Activated gamma-delta T cell treated with Interleukin-2 at 50 U/mL for 16 hours (primary cell): Measurements from ENCODE around the gene CTNNBIP1.

Source experiments
- DNase-seq: peaks from one replicate; pipeline ENCODE4 v3.0.0-alpha.2; 2020

CTNNBIP1 gene

DNA sequence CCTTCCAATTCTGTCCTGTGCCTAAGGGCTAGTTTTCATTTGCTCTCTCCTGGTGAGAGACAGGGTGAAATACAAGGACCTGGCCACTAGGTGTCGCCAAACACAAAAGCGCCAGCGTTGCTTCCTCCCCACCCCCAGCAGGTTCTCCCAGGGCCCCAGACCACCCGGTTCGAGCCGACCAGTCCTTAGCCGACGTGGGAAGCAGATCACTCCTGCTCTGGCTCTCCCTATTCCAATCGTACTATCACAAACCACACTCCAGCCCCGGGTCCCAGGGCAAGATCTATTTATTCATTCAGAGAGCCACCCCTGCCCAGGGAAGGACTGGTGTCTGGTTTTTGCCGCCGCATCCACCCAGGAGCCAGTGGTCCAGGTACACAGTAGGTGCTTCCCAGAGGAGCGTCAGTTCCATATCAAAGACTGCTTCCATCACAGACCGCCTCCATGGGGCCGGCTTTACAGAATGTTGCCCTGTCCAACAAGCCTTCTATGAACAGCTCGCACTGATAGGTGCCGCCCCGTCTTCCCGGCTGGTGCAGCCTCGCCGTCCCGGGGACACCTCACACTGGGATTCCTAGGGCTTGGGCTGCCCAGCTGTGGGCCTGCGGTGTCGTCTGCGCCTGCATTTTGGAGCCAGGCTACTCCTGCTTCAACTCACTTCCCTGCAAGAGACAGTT lies 35.0 kb downstream of the CTNNBIP1 start:
- DNase-seq, result peak; percentile 76

DNA sequence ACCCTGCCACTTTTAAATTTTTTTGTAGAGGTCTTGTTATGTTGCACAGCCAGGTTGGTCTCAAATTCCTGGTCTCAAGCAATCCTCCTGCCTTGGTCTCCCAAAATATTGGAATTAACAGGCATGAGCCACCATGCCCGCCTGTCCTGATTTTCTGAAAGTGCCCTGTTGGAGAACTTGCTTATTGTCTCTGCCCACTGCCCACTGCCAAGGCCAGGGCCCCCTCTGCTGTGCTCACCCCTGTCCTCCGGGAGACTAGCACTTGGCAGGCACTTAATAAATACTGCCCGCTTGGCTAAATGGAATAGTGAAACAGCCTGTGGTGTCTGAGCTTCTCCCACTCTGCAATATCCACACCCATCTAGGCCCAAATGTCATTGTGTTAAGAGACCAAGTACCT lies 35.7 kb downstream of the CTNNBIP1 start:
- DNase-seq, result no peak

DNA sequence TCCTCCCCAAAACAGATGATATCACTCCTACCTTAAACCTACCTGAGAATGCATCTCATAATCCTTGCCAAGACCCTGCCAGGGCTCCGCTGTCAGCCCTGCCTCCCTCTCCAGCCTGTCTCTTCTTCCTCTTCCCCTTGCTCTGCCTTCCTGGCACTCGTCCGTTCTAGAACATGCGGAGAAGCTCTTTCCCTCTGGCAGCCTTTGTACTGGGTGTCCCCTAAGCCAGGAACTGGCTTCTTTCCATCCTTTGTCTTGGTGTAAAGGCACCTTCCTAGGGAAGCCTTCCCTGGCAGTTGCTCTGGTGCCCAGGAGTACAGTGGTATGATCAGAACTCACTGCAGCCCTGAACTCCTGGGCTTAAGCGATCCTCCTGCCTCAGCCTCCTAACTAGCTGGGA lies 36.1 kb downstream of the CTNNBIP1 start:
- DNase-seq, result no peak

DNA sequence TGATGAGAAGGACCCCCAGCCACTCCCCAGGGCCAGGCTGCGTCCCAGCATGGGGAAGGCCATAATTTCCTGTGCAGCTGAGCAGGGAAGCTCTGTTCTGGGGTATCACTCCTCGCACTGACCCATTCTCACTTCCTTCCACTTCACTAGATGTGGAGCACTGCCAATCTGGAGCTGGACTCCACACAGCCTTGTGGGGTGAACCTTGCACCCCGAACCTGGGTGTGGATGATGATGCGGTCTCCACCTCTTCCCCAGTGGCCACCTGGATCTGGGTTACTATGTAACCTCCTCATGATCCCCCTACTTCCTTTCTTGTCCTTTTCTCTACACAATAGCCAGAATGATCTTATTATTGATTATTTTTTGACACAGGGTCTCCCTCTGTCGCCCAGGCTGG lies 36.7 kb downstream of the CTNNBIP1 start:
- no peak for DNase-seq

DNA sequence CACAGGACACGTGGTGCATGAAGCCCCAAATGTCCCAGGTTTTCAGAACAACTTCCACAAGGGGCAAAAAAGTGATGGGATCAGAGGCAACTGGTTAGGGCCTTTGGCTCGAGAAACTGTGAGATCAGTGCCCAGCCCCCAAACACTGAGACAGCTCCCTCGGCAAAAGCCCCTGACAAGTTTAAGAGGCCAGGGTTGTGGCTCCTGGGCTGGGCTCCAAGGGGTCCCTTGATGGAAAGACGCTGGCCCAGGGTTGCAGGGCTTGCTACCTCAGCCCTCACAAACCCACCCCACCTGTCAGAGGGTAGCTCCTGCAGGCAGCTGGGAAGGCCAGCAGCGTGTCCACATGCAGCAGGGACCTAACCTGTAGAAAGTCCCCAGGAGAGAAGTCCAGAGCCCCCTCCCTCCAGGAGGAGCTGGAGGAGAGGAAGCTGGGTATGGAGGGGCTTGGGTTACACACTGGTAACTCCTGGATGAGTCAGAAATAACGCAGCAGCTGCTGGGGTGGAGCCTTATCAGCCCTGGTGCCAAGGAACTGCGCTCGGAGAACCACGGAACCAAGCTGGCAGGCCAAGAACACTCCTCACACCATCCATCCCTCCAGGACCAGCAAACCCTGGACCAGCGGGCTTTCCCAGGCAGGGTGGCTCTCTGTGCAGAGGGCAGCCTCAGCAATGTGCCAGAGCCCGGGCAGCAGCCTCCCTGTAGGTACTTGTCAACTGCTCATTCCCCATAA lies 37.5 kb downstream of the CTNNBIP1 start:
- DNase-seq, result no peak

DNA sequence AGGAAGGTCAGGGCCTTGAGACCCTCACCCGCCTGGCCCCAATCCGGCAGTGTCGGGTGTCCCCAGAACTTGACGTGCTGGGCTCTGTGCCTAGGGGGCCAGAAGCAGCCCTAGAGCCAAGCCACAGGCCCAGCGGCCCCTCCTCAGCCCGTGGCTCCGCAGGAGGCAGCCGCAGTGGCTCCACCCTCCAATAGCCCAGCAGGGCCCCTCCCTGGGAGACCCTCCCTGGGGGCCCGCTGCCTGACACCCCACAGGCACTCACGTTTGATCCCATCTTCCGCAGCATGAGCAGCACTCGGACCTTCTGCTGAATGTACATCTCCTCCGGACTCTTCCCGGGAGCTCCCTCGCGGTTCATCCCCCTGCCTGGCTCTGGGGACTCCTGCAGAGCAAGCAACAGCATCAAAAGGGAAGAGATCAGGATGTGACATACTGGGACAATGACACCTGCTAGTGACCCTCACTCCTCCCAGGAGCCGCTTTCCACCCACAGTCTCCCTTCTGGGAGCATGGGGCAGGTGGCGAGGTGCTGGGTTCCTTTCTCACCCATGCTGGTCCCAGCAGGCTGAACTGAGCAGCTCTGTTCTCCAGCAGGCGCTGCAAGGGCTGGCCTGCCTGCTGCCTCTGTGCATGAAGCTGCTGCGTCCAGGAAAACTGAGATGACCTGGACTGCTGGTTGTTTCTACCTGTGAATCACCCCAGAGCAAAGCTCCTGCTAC lies 38.2 kb downstream of the CTNNBIP1 start:
- DNase-seq, result no peak

DNA sequence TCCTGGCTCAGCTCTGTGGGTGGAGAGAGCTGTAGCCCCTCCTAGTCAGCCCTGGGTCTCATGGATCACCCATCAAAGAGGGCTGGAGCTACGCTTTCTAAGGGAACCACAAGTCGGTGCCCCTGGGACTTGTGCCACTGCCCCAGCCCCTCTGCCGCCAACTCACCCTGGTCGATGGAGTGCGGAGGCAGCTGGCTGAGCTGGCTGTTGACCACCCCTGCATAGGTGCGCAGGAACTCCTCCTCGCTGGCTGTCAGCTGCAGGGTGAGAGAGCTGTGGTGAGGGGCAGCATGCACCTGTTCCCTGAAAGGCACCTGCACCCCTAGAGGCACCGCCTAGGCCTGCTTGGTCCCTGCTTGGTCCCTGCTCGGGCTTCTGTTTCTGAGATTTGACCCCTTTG lies 39.0 kb downstream of the CTNNBIP1 start:
- no peak for DNase-seq

DNA sequence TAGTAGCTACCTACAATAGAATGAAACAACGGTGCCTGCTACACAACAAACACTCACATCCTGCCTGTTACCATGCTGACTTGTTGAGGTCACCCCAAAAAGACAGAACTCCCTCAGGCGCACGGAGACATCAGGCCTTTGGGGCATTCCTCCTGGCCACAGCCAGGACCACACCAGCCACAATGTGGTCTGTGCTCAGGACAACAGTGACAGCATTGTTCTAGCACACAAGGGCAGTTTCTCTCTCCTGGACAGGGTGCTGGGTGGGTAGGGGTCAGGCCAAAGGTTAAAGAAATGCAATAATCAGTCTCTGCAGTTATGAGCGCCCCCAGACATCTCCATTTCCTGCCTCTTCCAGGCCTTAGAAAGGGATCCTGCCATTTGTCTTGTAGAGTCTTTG lies 39.5 kb downstream of the CTNNBIP1 start:
- DNase-seq, result no peak

DNA sequence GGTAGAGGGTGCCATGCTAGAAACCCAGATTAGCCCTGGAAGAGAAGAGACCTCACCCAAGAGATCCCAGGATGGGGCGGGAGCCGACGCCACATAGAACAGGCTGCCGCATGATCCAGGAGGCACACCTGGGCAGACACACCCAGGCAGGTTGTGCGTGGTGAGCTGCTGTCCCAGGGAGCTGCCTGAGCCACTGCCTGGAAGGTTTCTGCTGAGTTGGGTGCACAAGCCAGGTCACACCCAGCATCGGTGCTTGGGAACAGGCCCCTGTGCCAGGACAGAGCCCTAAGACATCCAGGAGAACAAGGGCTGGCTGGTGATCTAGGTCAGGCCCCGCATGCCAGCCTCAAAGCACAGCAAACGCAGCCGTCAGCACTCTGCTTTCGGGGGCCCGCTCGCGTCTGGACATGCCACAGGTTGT lies 40.2 kb downstream of the CTNNBIP1 start:
- no peak for DNase-seq

DNA sequence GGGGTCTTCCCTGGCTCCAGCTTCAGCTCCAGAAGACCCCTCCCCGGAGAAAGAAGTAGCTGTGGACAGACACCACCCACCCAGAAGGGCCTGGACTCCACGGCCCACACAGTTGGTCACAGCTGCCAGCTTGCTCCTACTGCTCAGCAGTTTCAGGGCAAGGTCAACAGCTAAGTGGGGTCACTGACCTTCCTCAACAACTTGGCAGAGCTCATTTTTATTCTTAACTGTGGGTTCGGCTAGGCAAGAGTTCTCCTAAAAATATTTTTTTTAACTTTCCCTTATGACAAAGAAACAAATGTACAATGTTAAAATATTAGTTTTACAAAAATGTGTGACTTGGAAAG lies 41.9 kb downstream of the CTNNBIP1 start:
- no peak for DNase-seq

DNA sequence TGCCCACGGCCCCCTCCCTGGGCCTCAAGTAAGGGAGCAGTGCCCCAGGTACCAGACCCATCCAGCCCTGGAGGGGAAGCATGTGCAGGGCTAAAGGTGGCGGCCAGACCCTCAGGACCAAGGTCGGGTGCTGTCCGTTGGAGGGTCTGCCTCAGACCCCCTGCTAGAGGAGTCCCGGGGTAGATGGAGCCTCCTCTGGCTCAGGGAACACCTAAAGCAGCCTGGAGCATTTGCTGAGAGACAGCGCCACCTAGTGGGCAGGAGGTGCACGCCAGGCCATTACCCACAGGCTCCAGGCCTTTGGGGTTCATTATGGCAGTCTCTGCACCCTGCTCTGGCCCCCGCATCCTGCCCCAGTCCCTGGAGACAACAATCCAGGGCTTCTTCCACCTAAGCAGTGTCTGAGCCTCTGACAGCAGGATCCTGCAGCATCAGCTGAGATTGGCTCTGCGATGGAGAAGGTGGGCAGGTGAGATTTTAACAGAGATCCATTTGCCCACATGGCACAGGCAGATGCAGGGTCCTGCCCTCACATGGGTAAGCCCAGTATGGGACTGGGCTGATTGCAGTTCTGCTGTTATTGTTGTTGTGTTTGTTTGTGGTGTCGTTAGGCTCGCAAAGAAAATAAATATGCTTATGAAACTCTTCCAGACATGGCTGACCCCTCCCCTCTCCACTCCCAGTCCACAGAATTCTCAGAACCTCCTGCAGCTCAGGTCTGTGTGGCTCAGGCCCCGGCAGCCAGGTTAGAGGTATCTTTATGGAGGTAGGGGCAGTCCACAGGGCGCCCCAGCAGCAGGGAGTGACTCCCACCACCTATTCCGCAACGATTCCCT lies 42.4 kb downstream of the CTNNBIP1 start:
- peak; percentile 90 for DNase-seq

DNA sequence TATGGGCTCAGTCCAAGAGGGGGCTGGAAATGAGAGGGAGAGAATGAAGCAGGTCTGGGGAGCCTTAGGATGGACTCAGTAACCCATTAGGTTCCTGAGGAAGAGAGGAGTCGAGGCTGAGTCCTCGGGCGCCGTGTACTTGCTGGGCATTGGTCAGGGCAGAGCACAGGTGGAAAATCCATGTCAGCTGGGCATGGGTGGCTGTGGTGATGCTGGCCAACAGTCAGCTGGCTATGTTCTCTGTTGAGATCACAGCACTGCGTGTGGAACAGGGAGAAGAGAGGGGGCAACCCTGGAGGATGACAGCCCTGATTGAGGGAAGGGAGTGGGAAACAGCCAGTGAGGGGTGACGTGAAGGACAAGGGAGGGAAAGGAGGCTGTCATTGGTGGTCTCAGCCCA lies 43.2 kb downstream of the CTNNBIP1 start:
- no peak for DNase-seq

DNA sequence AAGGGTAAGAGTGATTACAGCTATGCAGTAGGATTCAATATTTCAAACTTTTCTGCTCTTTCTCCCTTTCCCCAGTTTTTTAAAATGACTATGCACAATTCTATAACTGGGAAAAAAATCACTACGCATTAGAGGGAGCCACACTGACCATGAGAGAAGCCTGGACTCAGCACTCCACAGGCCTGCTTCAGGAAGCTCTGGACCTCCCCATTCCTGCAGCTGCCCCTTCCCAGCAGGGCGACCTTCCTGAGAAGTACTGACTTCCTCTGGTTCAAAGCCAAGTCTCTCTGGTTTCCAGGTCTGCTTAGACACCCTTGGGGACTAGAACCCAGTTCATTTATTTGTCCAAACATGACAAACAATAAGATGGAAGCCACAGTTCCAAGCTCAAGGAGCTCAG lies 44.3 kb downstream of the CTNNBIP1 start:
- no peak for DNase-seq

DNA sequence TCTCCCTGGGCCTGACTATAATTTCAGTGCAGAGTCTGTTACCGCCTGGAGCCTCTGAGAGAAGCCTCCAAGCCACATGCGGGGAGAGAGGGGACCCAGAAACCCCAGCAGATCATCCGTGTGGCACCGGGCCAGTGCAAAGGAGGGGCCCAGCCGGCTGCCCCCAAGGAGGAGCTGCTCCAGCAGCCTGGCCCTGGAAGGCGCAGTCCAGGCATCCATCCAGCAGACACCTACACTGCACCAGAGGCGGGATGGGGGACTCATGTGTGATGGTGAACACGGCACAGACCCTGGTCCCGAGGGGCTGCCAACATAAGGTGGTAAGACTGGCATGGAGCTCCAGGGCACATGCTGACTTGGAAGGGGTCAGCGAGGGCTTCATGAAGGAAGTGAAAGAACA lies 46.7 kb downstream of the CTNNBIP1 start:
- DNase-seq, result no peak

DNA sequence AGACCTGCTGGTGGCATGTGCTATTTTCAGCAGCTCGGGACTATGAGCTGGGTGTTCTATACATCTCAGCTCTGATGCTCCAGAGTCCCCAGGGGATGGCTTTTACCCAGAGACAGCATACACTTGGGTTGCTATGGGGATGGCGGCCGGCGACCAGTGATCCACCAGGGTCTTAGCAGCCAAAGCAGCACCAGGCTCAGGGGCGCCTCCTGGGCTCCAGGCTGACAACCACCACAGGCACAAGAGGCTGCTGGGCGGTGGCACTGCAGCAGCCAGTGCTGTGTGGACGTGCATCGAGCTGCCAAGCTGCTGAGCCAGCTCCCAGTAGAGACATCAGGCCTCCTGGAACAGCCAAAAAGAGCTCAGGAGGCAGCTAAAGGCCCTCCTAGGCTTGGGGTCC lies 48.7 kb downstream of the CTNNBIP1 start:
- DNase-seq, result no peak

DNA sequence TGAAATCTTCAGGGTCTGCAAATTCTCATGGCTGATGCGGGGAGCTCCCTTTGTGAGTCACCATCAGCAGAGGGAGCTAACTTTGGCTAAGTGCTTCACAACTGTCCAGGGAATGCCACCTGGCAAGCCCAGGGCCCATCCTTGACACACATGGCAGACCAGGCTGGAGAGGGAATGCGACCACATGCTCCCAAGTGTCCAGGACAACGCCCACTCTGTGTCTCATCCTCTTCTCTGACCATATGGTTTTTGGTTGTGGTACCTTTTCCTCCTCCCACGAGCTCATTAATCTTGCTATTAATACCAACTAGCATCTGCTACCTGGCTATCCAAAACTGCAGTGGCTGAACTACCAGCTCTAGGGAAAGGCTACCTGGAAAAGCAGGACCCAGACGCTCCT lies 49.2 kb downstream of the CTNNBIP1 start:
- DNase-seq, result no peak

DNA sequence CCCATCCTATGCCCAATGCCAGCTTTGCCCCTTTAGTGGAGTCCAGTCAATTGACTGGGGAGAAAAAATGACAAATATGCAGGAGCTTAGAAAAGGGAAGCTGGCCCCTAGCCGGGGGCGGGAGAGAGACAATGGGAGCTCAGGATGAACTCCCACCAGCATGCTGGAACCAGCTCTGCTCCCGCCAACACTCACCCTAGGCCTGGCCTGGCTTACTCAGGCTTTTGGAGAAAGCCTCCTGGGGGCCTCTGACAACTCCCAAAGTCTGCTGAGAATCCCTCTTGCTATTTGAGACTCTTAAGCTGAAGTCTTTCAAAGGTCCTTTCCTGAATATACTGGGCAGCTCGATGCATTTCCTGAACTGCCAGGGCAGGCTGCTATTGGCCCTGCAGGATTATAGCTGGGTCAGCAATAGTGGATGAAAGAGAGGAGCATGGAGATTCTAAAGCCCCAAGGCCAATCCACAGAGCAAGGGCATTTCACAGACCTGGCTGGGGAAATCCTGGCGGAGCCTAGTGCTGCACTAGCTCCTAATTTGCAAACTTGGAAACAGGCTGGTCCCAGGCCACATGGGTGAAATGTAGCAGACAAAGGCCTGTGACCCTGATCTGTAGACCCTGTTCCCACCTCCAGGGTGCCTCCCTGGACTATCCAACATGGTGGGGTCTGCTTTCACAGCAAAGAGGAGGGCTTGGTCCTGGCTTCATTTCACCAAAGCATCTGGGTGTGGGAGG lies 50.6 kb downstream of the CTNNBIP1 start:
- no peak for DNase-seq

DNA sequence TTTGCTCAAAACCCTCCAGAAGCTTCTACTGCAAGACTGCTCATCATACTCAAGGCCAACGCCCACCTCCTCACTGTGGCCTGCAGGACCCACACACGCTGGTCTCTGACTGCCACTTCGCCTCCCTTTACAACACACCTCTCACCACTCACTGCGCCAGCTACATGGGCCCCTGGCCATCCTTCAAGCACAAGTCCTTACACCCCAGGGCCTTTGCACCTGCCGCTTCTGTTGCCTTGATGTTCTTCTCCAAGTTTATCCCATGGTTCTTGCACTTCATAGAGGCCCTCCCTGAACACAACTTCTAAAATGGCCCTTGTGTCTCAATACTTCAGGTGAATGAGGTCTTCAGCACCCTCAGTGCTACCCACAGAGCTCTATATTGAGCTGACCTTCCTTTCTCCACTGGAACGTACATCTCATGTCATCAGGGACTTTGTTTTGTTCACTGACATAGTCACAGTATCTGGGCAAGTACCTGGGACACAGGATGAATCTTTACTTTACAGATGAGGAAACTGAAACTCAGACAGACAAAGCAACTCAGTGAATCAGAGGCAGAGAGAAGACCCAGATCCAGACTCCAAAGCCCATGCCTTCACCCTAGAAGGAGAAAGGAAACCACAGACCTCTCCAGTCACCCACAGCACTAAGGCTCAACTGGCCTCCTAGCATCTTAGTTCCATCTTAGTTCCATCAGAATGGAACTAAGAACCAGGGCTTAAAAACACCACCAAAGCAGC lies 51.6 kb downstream of the CTNNBIP1 start:
- no peak for DNase-seq

DNA sequence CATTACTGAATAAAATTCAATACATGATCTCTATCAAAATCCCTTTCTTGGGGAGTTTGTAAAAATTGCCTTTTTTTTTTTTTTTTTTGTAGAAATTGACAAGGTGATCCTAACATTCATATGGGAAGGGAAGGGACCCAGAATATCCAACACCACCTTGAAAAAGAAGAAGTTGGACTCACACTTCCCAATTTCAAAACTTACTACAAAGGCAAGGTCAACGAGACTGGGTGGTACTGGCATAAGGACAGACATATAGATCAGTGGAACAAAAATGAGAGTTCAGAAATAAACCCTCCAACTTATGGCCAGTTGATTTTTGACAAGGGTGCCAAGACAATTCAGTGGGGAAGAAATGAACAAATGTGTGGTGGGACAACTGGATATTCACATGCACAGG lies 54.9 kb downstream of the CTNNBIP1 start:
- DNase-seq, result no peak

DNA sequence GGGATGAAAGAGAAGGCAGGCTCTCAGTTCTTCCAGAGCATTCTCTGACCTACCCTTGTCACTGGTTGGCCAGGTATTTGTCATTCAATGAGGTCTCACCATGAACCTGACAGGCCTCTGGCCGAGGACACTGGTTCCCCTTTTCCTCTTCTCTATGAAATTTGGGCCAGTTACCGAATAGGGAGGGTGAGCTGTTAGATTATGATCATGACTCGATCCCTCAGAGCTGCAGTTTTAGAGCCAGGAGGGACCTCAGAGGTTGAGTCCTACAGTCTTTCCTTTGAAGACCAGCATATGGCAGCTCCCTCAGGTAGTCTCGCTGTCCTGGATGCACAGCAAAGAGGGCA lies 56.8 kb downstream of the CTNNBIP1 start:
- no peak for DNase-seq

DNA sequence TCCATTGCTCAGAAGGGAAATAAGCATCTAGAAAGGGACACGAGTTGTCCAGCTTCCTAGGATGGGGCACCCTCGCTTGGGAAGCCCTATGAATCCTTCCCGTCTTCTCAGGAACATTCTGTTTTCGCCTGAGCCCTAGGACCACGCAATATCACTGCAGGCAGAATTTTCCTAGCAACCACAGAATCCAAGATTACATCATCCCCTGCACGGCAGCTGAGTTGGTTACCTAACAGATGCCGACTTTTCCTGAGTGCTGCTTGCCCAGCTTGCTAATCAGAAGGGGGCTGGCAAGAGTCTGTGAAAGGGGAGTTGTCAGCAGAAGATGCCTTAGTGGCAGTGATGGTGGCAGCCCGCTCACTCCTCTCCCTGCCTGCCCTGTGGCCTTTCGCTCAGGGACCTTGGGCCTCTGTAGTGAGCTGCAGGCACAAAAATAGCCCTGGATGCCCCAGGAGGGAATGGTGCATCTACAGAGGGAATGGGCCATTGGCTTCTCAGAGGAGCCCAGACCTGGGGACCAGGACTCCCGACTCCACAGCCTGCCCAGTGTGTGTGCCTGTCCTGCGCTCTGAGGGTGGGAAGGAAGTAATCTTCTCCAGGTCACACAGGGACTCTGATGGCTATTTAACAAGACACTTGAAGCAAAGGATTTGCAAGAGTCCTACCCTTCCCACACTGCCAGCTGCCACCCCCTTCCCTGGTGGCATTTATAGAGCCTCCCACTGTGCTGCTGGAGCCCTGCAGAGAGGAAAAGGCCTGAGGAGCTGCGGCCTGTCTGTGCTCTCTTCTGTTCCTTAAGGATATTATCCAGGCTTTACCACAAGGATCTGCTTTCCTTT lies 57.4 kb downstream of the CTNNBIP1 start:
- DNase-seq, result no peak
